GM12864 (cell line): ENCODE results near the gene GABRB1.

Experiments
- DNase-seq: peaks from one replicate; pipeline ENCODE4 v3.0.0-alpha.2; 2011; ENCODE audit warnings: low read depth
- H3K4me3 ChIP-seq: 2 replicates; pipeline ENCODE4 v1.5.1; 2011; ENCODE audit warnings: mild to moderate bottlenecking, low read depth, low read length, control low read depth
- CTCF ChIP-seq: IDR thresholded peaks from 2 replicates; pipeline ENCODE4 v1.5.1; 2011; ENCODE audit warnings: low read depth, mild to moderate bottlenecking, moderate library complexity, low read length, control low read depth, inconsistent platforms; ENCODE audit errors: missing control alignments

The GABRB1 gene

DNA sequence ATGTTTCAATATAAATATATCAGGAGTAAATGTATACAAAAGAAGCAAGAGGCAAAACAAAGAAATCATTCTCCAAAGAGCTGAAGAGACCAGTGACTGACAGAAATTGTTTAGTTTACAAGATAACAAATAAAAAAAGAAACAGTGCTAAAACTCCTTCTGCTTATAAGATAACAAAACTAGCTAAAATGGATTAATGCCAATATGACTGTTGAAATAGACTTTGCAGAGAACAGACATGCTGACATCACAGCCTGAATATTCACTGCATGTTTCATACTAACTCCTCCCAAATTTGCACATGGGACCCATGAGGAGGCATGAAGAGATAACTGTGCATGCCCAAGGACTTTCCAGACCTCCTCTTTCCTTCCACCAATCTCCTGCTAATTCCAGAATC, 31.8 kb upstream of the GABRB1 start:
- no peak for DNase-seq
- no peak for TF ChIP-seq CTCF
- no peak overlapping the region for H3K4me3 ChIP-seq

DNA sequence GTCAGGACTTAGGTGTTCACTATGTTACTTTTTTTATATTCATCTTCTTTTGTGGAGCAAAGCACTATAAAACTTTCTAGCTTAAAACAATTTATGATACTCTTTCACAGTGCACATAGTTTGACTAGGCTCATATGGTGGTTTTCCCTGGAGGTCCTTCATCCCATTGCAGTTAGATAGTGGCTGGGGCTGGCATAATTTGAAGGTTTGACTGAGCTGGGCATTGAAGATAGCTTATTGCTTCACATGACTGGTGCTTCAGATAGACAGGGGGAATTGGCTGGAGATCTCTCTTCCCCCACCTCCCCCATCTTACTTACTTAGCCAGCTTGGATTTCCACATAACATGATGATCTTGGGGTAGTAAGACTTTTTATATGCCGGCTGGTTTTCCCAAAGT, 31.0 kb upstream of the GABRB1 start:
- TF ChIP-seq CTCF: no peak
- no peak for DNase-seq
- H3K4me3 ChIP-seq: no peak overlapping the region

DNA sequence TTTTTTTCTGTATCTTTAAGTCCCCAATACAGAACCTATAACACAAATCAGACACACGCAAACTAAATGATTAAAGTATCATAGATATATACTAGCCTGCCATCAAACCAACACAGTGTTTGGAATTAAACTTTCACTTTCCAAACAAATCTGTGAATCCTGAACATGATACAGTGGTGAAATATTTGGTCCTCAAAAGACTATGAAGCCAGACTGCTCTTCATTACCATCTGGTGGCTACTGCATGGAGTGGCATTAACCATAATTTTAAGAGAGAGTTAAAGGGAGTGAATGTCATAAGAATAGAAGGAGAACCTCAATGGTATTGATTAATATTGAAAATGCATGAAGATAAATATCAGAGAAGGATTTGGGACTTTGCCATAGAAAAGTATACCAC, 28.8 kb upstream of the GABRB1 start:
- DNase-seq: no peak
- H3K4me3 ChIP-seq: no peak overlapping the region

GRCh38 chr4:47010347-47010911, 20.9 kb upstream of the GABRB1 start:
- no peak for TF ChIP-seq CTCF
- no peak for DNase-seq
- no peak overlapping the region for H3K4me3 ChIP-seq

More for the DNA sequence above, 28.8 kb upstream of the GABRB1 start:
- TF ChIP-seq CTCF: peak; percentile 37

DNA sequence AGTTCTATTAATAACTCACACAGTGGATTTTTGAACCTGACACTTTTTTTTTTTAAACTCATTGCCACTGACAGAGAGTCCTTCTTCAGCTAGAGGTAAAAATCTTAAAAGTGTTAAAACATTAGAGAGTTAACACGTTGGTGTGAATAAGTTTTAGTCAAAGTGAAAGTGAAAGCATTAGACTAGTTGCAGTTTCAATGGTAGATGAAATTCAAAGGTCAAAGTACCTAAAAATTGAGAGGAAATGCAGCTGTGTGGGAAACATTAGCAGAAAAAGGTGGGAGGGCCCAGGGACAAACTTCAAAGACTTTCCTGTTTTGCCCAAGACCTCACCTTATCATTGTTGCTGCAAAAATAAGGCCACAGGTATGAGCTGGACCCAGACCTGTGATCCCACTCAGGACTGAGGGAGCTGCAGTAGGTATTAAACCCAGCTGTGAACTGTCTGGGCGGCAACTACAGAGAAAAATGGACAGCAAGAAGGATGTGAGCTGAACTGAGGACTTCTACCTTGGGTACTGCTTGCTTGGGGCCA, 20.4 kb upstream of the GABRB1 start:
- peak; percentile 30 for DNase-seq
- no peak overlapping the region for H3K4me3 ChIP-seq

DNA sequence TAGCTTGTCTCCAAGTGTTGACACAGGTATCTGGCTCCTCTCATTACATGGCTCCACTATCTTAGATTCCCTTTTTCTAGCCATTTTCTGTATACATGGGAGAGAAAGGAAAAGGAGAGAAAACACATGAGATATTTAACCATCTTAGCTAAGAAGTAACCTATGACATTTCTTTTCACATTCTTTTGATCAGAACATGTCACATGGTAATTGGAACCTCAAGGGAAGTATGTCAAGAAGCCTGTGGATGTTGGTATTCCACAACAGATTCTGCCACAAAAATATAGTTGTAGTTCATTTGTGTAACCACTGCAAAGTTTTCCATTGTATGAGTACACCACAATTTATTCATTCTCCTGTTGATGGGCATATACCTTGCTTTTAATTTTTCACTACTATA, 18.7 kb upstream of the GABRB1 start:
- TF ChIP-seq CTCF: no peak
- no peak for DNase-seq
- H3K4me3 ChIP-seq: no peak overlapping the region

More for the DNA sequence above, 20.4 kb upstream of the GABRB1 start:
- TF ChIP-seq CTCF: no peak

GRCh38 chr4:47013373-47013772, 18.0 kb upstream of the GABRB1 start:
- no peak for DNase-seq
- TF ChIP-seq CTCF: no peak
- no peak overlapping the region for H3K4me3 ChIP-seq
